Stomach (tissue), 19 donors: ENCODE results near the gene SVOPL. TPM values are rescaled to one million over a fixed set of nuclear protein-coding genes. Genes with fewer than 3 reads are reported as not detected.

Experiments used
- DNase-seq, 2 donors: peaks; one replicate each; pipeline versions ENCODE4 v3.0.0 to v3.0.0-alpha.2; 2013 to 2019
- H3K27ac ChIP-seq, 5 donors: fragments of 200-600 bp in 4 of 5; sonication (generic) in 4 of 5; one replicate each; pipeline ENCODE4 v1.5.1; 2013 to 2019; ENCODE audit warnings: mild to moderate bottlenecking in 1 of 5, moderate library complexity in 1 of 5
- H3K27me3 ChIP-seq, 3 donors: fragments of 200-600 bp; sonication (generic); one replicate each; pipeline ENCODE4 v1.5.1; 2017 to 2019; ENCODE audit warnings: mixed run types in 1 of 3
- H3K36me3 ChIP-seq, 4 donors: fragments of 200-600 bp; sonication (generic); 1 replicate in 3 of 4; 2 replicates in 1 of 4; pipeline ENCODE4 v1.5.1; 2016 to 2019
- H3K4me1 ChIP-seq, 4 donors: fragments of 200-600 bp; sonication (generic); one replicate each; pipeline ENCODE4 v1.5.1; 2016 to 2019
- H3K4me3 ChIP-seq, 4 donors: fragments of 200-600 bp; sonication (generic) in 3 of 4; one replicate each; pipeline ENCODE4 v1.5.1; 2016 to 2019; ENCODE audit warnings: mild to moderate bottlenecking in 1 of 4
- H3K9me3 ChIP-seq, 4 donors: fragments of 200-600 bp; sonication (generic); one replicate each; pipeline ENCODE4 v1.5.1; 2016 to 2019
- EP300 ChIP-seq: sonication (generic); formaldehyde crosslinking; IDR thresholded peaks from one replicate; pipeline ENCODE4 v1.6.1; 2017; ENCODE audit warnings: antibody characterized with exemption
- POLR2A ChIP-seq, 4 donors: fragments of 450-650 bp; IDR thresholded peaks; one replicate each; pipeline ENCODE4 v1.6.1; 2016; ENCODE audit warnings: antibody characterized with exemption in 4 of 4, control low read depth in 2 of 4, mild to moderate bottlenecking in 1 of 4, moderate library complexity in 1 of 4
- POLR2AphosphoS5 ChIP-seq, 3 donors: sonication (generic); formaldehyde crosslinking; IDR thresholded peaks; one replicate each; pipeline ENCODE4 v1.6.1; 2016; ENCODE audit warnings: antibody characterized with exemption in 3 of 3
- WGBS, 5 donors: extraction: QIAGEN DNeasy Blood & Tissue Kit in 3 of 5; methylation state at CpG; one replicate each; pipeline versions ENCODE4 v1.1.5 to v1.1.7; 2013 to 2018; 5-methylcytosine and 5-hydroxymethylcytosine counted together
- intact Hi-C: fragments of 100-400 bp; cut with DNase I; formaldehyde crosslinking; loops from one replicate; pipeline ENCODE4 v1.15.1; 2023; ENCODE audit warnings: low total_unique reads
- long read RNA-seq, 10 donors: transcript quantifications; one replicate each; lab custom pipeline, GENCODE V29; 2026
- polyA plus RNA-seq, 3 donors: library from polyadenylated mRNA; stranded (reverse); fragments of 200-250 nt; gene quantifications; one replicate each; pipeline ENCODE4 v1.2.3, GENCODE V29; 2013
- total RNA-seq, 5 donors: library from RNA; depleted of rRNA; stranded (reverse); fragments of >200 nt; gene quantifications; one replicate each; pipeline versions ENCODE4 v1.1.0 to v1.2.3, GENCODE V29; 2014 to 2016
- TF ChIP-seq, protein P1 (sequence below), 7 experiments: fragments of 450-650 bp in 4 of 7; fragments of 200-600 bp in 3 of 7; sonication (generic) in 3 of 7; IDR thresholded peaks; one replicate each; pipeline ENCODE4 v1.5.1; 2016 to 2019; ENCODE audit warnings: antibody characterized with exemption in 7 of 7, control low read depth in 2 of 7, mild to moderate bottlenecking in 1 of 7
- donor health status: healthy with polysubstance abuse.
- donor health status: Bipolar disorder and iron deficiency.
- donor health status: healthy.

The SVOPL gene, protein sequence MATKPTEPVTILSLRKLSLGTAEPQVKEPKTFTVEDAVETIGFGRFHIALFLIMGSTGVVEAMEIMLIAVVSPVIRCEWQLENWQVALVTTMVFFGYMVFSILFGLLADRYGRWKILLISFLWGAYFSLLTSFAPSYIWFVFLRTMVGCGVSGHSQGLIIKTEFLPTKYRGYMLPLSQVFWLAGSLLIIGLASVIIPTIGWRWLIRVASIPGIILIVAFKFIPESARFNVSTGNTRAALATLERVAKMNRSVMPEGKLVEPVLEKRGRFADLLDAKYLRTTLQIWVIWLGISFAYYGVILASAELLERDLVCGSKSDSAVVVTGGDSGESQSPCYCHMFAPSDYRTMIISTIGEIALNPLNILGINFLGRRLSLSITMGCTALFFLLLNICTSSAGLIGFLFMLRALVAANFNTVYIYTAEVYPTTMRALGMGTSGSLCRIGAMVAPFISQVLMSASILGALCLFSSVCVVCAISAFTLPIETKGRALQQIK
- total RNA-seq (1 to 10 TPM in 1 of 5 donors, under 1 TPM in 1, not detected in 3; under 0.01 to 2.3 TPM), polyA plus RNA-seq (under 1 TPM in 1 of 3 donors, not detected in 2; 0.13 TPM)
- long read RNA-seq, donor 1, result 0 reads
- long read RNA-seq, donor 2, result 0 reads
- long read RNA-seq, donor 3, result 0 reads
- long read RNA-seq, donor 4, result 0 reads
- long read RNA-seq, donor 5, result 0 reads
- long read RNA-seq, donor 6, result 0 reads
- long read RNA-seq, donor 7, result 0 reads
- long read RNA-seq, donor 8, result 0 reads
- long read RNA-seq, donor 9, result 0 reads
- long read RNA-seq, donor 10, result 0 reads

DNA sequence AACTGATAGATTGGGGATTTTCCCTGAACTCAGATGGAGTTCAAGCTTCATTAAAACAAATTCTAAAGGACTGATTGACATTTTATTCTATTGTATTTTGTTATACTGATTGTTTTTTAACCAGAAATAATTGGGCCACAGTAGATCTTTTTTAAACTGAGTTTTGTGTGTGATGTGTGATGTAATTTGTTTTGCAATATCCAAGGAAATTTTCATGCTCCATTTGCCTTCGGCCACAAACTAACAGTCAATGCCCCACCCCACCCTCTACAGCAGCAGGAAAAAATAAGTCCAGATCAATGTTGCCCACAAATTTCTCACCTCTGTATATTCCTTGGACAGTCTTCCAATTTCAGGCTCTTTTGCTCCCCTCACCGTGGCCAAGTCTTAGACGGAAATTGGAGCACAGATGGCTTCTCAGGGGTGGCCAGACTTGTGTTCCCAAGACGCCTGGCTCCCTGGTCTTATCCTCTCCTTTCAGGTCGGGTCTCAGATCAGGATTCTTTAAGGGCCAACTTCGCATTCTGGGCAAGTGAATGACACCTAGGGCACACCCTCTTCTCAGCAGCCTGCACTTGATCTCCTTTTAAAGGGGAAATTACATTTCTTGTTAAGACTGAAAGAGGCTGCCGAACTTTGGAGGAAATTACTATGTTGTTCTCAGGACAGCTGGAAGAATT is at the start of gene SVOPL:
Gene SVOPL (minus strand): TSS at position 506 of the 680 bp plus-strand sequence. CDS start 22,317 bp downstream, outside the sequence.
- Histone ChIP-seq H3K4me1 (no peaks in the 10 kb centered on the region), H3K27me3 (no peaks in the 10 kb centered on the region), H3K4me3 (no peak within 1 kb of the TSS), H3K27ac (no peak within 1 kb of the TSS), H3K36me3 (no peaks in the 10 kb centered on the region), H3K9me3 (no peaks in the 10 kb centered on the region)
- 60 to 75% (median 69%) methylated on average over 7 of the region's 7 CpGs for WGBS, 5 donors
- DNase-seq, result no peak
- intact Hi-C loops, result no loop called here
- TF ChIP-seq, protein P1, sequence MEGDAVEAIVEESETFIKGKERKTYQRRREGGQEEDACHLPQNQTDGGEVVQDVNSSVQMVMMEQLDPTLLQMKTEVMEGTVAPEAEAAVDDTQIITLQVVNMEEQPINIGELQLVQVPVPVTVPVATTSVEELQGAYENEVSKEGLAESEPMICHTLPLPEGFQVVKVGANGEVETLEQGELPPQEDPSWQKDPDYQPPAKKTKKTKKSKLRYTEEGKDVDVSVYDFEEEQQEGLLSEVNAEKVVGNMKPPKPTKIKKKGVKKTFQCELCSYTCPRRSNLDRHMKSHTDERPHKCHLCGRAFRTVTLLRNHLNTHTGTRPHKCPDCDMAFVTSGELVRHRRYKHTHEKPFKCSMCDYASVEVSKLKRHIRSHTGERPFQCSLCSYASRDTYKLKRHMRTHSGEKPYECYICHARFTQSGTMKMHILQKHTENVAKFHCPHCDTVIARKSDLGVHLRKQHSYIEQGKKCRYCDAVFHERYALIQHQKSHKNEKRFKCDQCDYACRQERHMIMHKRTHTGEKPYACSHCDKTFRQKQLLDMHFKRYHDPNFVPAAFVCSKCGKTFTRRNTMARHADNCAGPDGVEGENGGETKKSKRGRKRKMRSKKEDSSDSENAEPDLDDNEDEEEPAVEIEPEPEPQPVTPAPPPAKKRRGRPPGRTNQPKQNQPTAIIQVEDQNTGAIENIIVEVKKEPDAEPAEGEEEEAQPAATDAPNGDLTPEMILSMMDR (IDR thresholded peaks at IDR 0.05), result no peak
- TF ChIP-seq POLR2A (IDR thresholded peaks at IDR 0.05), result no peak
- no peak for TF ChIP-seq EP300
- TF ChIP-seq POLR2AphosphoS5 (IDR thresholded peaks at IDR 0.05), result no peak

DNA sequence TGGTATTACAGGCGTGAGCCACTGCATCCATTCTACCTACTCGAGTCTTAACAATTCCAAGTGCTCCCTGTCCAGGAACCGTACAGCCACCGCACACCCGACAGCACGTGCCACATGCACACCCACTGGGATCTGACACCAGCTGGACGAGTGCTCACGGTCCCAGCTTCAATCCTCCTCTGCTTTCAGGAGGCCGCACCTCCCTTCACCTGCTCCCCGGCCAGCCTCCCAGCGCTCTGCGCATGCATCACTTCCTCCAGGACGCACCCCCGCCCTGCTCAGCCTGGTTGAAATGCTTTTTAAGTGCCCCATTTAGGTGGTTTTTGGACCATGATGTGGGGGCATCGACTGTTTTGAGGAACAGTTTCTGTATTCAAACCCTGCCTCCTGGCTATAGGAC is 49.3 kb upstream of the SVOPL start:
- 92 to 97% (median 95%) methylated on average over 15 of the region's 15 CpGs for WGBS, 5 donors
- Histone ChIP-seq H3K4me3 (no peak overlapping the region), H3K4me1 (peaks cover 0 to 3% (median 0%) of the 10 kb centered on the region in 4 donors), H3K9me3 (no peaks in the 10 kb centered on the region), H3K36me3 (no peaks in the 10 kb centered on the region), H3K27ac (no peak overlapping the region), H3K27me3 (peaks cover 0 to 11% (median 0%) of the 10 kb centered on the region in 3 donors)
- TF ChIP-seq EP300 (no peak), POLR2A (IDR thresholded peaks at IDR 0.05) (no peak), POLR2AphosphoS5 (IDR thresholded peaks at IDR 0.05) (no peak)
- TF ChIP-seq, protein P1 (IDR thresholded peaks at IDR 0.05), result no peak
- DNase-seq, result no peak
- intact Hi-C loops, result no loop called here

DNA sequence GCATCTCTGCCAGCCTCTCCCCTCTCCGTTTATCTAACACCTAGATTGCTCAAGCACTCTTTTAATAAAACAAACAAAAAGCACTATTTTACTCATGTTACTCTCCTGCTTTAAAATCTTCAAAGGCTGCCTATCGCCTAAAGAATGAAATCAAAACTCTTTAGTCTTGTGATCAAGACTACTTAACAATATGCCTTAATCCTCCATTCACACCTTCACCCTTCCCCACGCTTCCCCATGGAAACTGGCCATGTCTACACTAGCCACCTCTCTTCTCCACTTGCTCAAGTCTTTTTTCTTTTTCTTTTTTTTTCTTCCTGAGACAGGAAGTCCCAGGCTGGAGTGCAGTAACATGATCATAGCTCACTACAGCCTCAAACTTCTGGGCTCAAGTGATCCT is 48.8 kb upstream of the SVOPL start:
- Histone ChIP-seq H3K4me1 (peaks cover 0 to 3% (median 0%) of the 10 kb centered on the region in 4 donors), H3K27me3 (peaks cover 0 to 11% (median 0%) of the 10 kb centered on the region in 3 donors), H3K27ac (no peak overlapping the region), H3K9me3 (no peaks in the 10 kb centered on the region), H3K4me3 (no peak overlapping the region), H3K36me3 (no peaks in the 10 kb centered on the region)
- no peak for DNase-seq
- 32 to 68% (median 45%) methylated on average over 3 of the region's 3 CpGs for WGBS, 5 donors
- intact Hi-C loops, result no loop called here
- TF ChIP-seq, protein P1 (IDR thresholded peaks at IDR 0.05), result no peak
- no peak for TF ChIP-seq EP300
- TF ChIP-seq POLR2A (IDR thresholded peaks at IDR 0.05), result no peak
- TF ChIP-seq POLR2AphosphoS5 (IDR thresholded peaks at IDR 0.05), result no peak

DNA sequence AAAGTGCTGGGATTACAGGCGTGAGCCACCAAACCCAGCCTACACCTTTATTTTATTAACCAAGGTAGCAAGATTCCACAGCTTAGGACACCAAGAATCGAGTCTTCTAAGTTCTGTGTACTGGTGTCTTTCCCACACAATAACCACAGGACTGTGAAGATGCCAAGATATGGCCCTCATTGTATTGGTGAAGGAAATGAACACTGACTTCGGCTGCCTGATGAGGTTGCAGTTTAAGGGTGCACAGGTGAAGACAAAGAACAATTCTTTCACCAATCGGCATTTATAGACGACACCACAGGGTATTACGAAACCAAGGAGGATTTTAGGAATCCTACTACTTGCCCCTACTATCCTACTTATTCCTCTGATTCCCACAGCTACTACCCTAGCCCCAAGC is 47.5 kb upstream of the SVOPL start:
- H3K9me3 ChIP-seq, result no peaks in the 10 kb centered on the region
- H3K27ac ChIP-seq, result no peak overlapping the region
- 84 to 89% (median 87%) methylated on average over 6 of the region's 6 CpGs for WGBS, 5 donors
- TF ChIP-seq, protein P1 (IDR thresholded peaks at IDR 0.05), result no peak
- TF ChIP-seq POLR2AphosphoS5 (IDR thresholded peaks at IDR 0.05), result no peak
- TF ChIP-seq EP300, result no peak
- no peak for TF ChIP-seq POLR2A (IDR thresholded peaks at IDR 0.05)
- H3K36me3 ChIP-seq, result no peaks in the 10 kb centered on the region
- peaks cover 0 to 11% (median 0%) of the 10 kb centered on the region in 3 donors for H3K27me3 ChIP-seq
- no peak overlapping the region for H3K4me3 ChIP-seq
- no peak for DNase-seq
- peaks cover 0 to 3% (median 0%) of the 10 kb centered on the region in 4 donors for H3K4me1 ChIP-seq
- intact Hi-C loops, result no loop called here
